Keratinocyte (primary cell): ENCODE measurements around the gene MYB. TPM values are rescaled to one million over a fixed set of nuclear protein-coding genes. Genes with fewer than 3 reads are reported as not detected.
"Not testable (repeated sequence)": the region's sequence is repeated elsewhere in the genome, so short reads cannot be mapped to it uniquely, and the experiment has no call there.

ENCODE experiments used
- DNase-seq: peaks from one replicate; pipeline ENCODE4 v3.0.0-alpha.2; 2011; ENCODE audit warnings: low read depth, missing footprints, low spot score
- FAIRE-seq: peaks from 2 replicates; lab custom pipeline; 2011; peaks lifted over from hg19 to GRCh38; lab: Jason Lieb, UNC
- H2AFZ ChIP-seq: 2 replicates; pipeline ENCODE4 v1.6.0; 2012; ENCODE audit warnings: low read length, control low read depth, inconsistent platforms; ENCODE audit not compliant: control insufficient read depth
- H3K27ac ChIP-seq: 2 replicates; pipeline ENCODE4 v1.5.1; 2011; ENCODE audit warnings: low read length; ENCODE audit not compliant: control insufficient read depth, insufficient read depth
- H3K27me3 ChIP-seq: 3 replicates; pipeline ENCODE4 v1.6.0; 2011; ENCODE audit warnings: low read length; ENCODE audit not compliant: control insufficient read depth, insufficient read depth; ENCODE audit errors: extremely low read depth
- H3K36me3 ChIP-seq, 2 experiments: 2 replicates in 1 of 2; 3 replicates in 1 of 2; pipeline ENCODE4 v1.5.1; 2011; ENCODE audit warnings: low read length in 2 of 2, mild to moderate bottlenecking in 1 of 2; ENCODE audit not compliant: control insufficient read depth in 2 of 2, insufficient read depth in 2 of 2; ENCODE audit errors: extremely low read depth in 1 of 2
- H3K4me1 ChIP-seq: 3 replicates; pipeline ENCODE4 v1.5.1; 2011; ENCODE audit warnings: low read length; ENCODE audit not compliant: control insufficient read depth, insufficient read depth; ENCODE audit errors: extremely low read depth
- H3K4me2 ChIP-seq: 3 replicates; pipeline ENCODE4 v1.6.0; 2011; ENCODE audit warnings: low read depth, low read length; ENCODE audit not compliant: control insufficient read depth, insufficient read depth; ENCODE audit errors: extremely low read depth
- H3K4me3 ChIP-seq, 3 experiments: fragments of 200-600 bp in 1 of 3; sonication (generic) in 1 of 3; 2 replicates in 2 of 3; 3 replicates in 1 of 3; pipeline ENCODE4 v1.5.1; 2011 to 2016; ENCODE audit warnings: low read length in 3 of 3, mild to moderate bottlenecking in 3 of 3, control low read depth in 2 of 3, inconsistent platforms in 1 of 3, low read depth in 1 of 3, mixed read lengths in 1 of 3, mixed run types in 1 of 3, moderate library complexity in 1 of 3; ENCODE audit not compliant: control insufficient read depth in 2 of 3, insufficient read depth in 2 of 3; ENCODE audit errors: extremely low read depth in 1 of 3
- H3K79me2 ChIP-seq: 2 replicates; pipeline ENCODE4 v1.6.0; 2012; ENCODE audit warnings: low read length; ENCODE audit not compliant: control insufficient read depth, insufficient read depth
- H3K9ac ChIP-seq: 3 replicates; pipeline ENCODE4 v1.6.0; 2011; ENCODE audit warnings: low read length; ENCODE audit not compliant: control insufficient read depth, insufficient read depth; ENCODE audit errors: extremely low read depth
- H3K9me1 ChIP-seq: 3 replicates; pipeline ENCODE4 v1.6.0; 2011; ENCODE audit warnings: low read length; ENCODE audit not compliant: control insufficient read depth, insufficient read depth; ENCODE audit errors: extremely low read depth
- H3K9me3 ChIP-seq: 2 replicates; pipeline ENCODE4 v1.5.1; 2012; ENCODE audit warnings: low read depth, low read length; ENCODE audit not compliant: control insufficient read depth
- H4K20me1 ChIP-seq: 3 replicates; pipeline ENCODE4 v1.6.0; 2011; ENCODE audit warnings: low read length; ENCODE audit not compliant: control insufficient read depth, insufficient read depth; ENCODE audit errors: extremely low read depth
- CTCF ChIP-seq, 3 experiments: IDR thresholded peaks in 1 of 3; conservative IDR thresholded peaks in 1 of 3; optimal IDR thresholded peaks in 1 of 3; 2 replicates in 2 of 3; 3 replicates in 1 of 3; pipeline versions ENCODE3 to v1.5.1; 2011; ENCODE audit warnings: low read length in 3 of 3, mild to moderate bottlenecking in 3 of 3, moderate library complexity in 2 of 3, control low read depth in 1 of 3, inconsistent platforms in 1 of 3; ENCODE audit not compliant: insufficient read depth in 2 of 3; ENCODE audit errors: extremely low read depth in 1 of 3
- EZH2 ChIP-seq: IDR thresholded peaks from one replicate; pipeline ENCODE4 v1.6.1; 2012; ENCODE audit warnings: inconsistent platforms, mild to moderate bottlenecking, low read length, moderate library complexity
- dilution Hi-C: fragments of 300-500 bp; cut with MboI; formaldehyde crosslinking; loops from one replicate; pipeline ENCODE4 v1.7.0; 2020; ENCODE audit warnings: low sequenced_read_pairs; ENCODE audit not compliant: extremely low pct_ligation_motif_present
- polyA plus RNA-seq, 5 experiments: library from polyadenylated mRNA; depleted of rRNA in 3 of 5; stranded (reverse) in 3 of 5; stranded (forward) in 1 of 5; unstranded in 1 of 5; fragments of >200 nt; gene quantifications; 1 replicate in 1 of 5; 2 replicates in 3 of 5; 3 replicates in 1 of 5; pipeline versions ENCODE4 v1.2.1 to v1.2.3, GENCODE V29; 2011 to 2012; ENCODE audit warnings: missing spikeins in 2 of 5, low read depth in 1 of 5, low replicate concordance in 1 of 5

Gene MYB
- polyA plus RNA-seq, 1 donor (not counting 4 experiments of a cell fraction or from before 2014, with no cell fraction given): 0.04 TPM

- Histone ChIP-seq H3K27me3 (no peaks in the 10 kb centered on the region), H3K4me2 (no peak overlapping the region), H3K9me1 (no peaks in the 10 kb centered on the region), H3K9me3 (no peaks in the 10 kb centered on the region), H3K27ac (no peak overlapping the region), H3K9ac (no peak overlapping the region), H3K36me3 (no peaks in the 10 kb centered on the region), H4K20me1 (no peaks in the 10 kb centered on the region), H3K4me3 (no peak overlapping the region), H2AFZ (no peak overlapping the region), H3K4me1 (no peaks in the 10 kb centered on the region), H3K79me2 (no peaks in the 10 kb centered on the region)
- DNase-seq: no peak
- dilution Hi-C loops: no loop called here
- TF ChIP-seq CTCF (optimal IDR thresholded peaks at IDR 0.05 in 1 of 3, IDR thresholded peaks at IDR 0.05 in 1 of 3, conservative IDR thresholded peaks at IDR 0.05 in 1 of 3; ENCODE audit: extremely low read depth in 1 of 3, insufficient read depth in 2 of 3, low read length in 3 of 3) (no peak), EZH2 (no peak)
- no peak for FAIRE-seq
Measured at GRCh38 chr6:135163440-135163738, 17.7 kb upstream of the MYB start.

- H3K27ac ChIP-seq, H3K36me3 ChIP-seq, DNase-seq, FAIRE-seq, H2AFZ ChIP-seq, H3K4me2 ChIP-seq, H3K9me3 ChIP-seq, H3K27me3 ChIP-seq, H4K20me1 ChIP-seq, H3K9me1 ChIP-seq, H3K4me1 ChIP-seq, H3K79me2 ChIP-seq, dilution Hi-C loops, H3K4me3 ChIP-seq, H3K9ac ChIP-seq: not testable (repeated sequence)
Measured at GRCh38 chr6:135164387-135164786, 16.7 kb upstream of the MYB start.

- Histone ChIP-seq H3K79me2 (no peaks in the 10 kb centered on the region), H3K27ac (no peak overlapping the region), H3K9me3 (no peaks in the 10 kb centered on the region), H3K27me3 (no peaks in the 10 kb centered on the region), H3K9me1 (no peaks in the 10 kb centered on the region), H3K4me3 (no peak overlapping the region), H2AFZ (no peak overlapping the region), H3K4me1 (no peaks in the 10 kb centered on the region), H3K36me3 (no peaks in the 10 kb centered on the region), H3K9ac (no peak overlapping the region), H4K20me1 (no peaks in the 10 kb centered on the region), H3K4me2 (no peak overlapping the region)
- FAIRE-seq (no peak), DNase-seq (no peak)
- TF ChIP-seq EZH2 (no peak), CTCF (optimal IDR thresholded peaks at IDR 0.05 in 1 of 3, IDR thresholded peaks at IDR 0.05 in 1 of 3, conservative IDR thresholded peaks at IDR 0.05 in 1 of 3; ENCODE audit: extremely low read depth in 1 of 3, insufficient read depth in 2 of 3, low read length in 3 of 3) (no peak)
- dilution Hi-C loops: no loop called here
Measured at GRCh38 chr6:135165031-135165430, 16.1 kb upstream of the MYB start.
